Cerebellar nuclear complex (tissue), 1 donor: ENCODE results near the gene ERN2.
"Not testable (repeated sequence)": the region's sequence is repeated elsewhere in the genome, so short reads cannot be mapped to it uniquely, and the experiment has no call there.

Source experiments
- DNase-seq, 2 experiments: peaks; one replicate each; lab custom pipeline; 2025; lab: John Stamatoyannopoulos, UW

Gene ERN2

GRCh38 chr16:23722613-23723240 lies 9.7 kb upstream of the ERN2 start:
- DNase-seq: not testable (repeated sequence)

GRCh38 chr16:23716484-23716883 lies 3.5 kb upstream of the ERN2 start:
- no peak for DNase-seq

GRCh38 chr16:23711785-23712184 lies 1.2 kb downstream of the ERN2 start:
- no peak for DNase-seq

- DNase-seq: no peak
Observed at GRCh38 chr16:23710504-23710903, 2.5 kb downstream of the ERN2 start.

- DNase-seq: no peak
Observed at GRCh38 chr16:23710008-23710407, 3.0 kb downstream of the ERN2 start.

GRCh38 chr16:23709536-23709935 lies 3.5 kb downstream of the ERN2 start:
- DNase-seq: no peak

- no peak for DNase-seq
Observed at GRCh38 chr16:23706439-23706838, 6.6 kb downstream of the ERN2 start.

GRCh38 chr16:23705517-23705902 lies 7.5 kb downstream of the ERN2 start:
- no peak for DNase-seq

GRCh38 chr16:23704772-23705516 lies 8.1 kb downstream of the ERN2 start:
- no peak for DNase-seq

GRCh38 chr16:23702951-23703350 lies 10.1 kb downstream of the ERN2 start:
- DNase-seq: no peak

GRCh38 chr16:23701045-23701444 lies 12.0 kb downstream of the ERN2 start:
- no peak for DNase-seq

- DNase-seq: no peak
Observed at GRCh38 chr16:23700509-23700908, 12.5 kb downstream of the ERN2 start.

- DNase-seq: no peak
Observed at GRCh38 chr16:23700093-23700492, 12.9 kb downstream of the ERN2 start.

GRCh38 chr16:23699100-23699499 lies 13.9 kb downstream of the ERN2 start:
- no peak for DNase-seq

- DNase-seq: no peak
Observed at GRCh38 chr16:23695756-23696155, 17.3 kb downstream of the ERN2 start.

GRCh38 chr16:23694644-23695373 lies 18.2 kb downstream of the ERN2 start:
- DNase-seq: peak in 1 of 2 experiments; percentile 2

GRCh38 chr16:23694265-23694643 lies 18.8 kb downstream of the ERN2 start:
- DNase-seq: no peak

- no peak for DNase-seq
Observed at GRCh38 chr16:23692190-23692837, 20.7 kb downstream of the ERN2 start.

- no peak for DNase-seq
Observed at GRCh38 chr16:23691483-23692189, 21.4 kb downstream of the ERN2 start.

GRCh38 chr16:23690771-23691482 lies 22.1 kb downstream of the ERN2 start:
- no peak for DNase-seq
